HepG2 (cell line): ENCODE results near the gene DCUN1D4. TPM values are rescaled to one million over a fixed set of nuclear protein-coding genes. Genes with fewer than 3 reads are reported as not detected.
A peak's percentile ranks its signal among the peaks of the same experiment; 100 is the strongest.

Experiments
- DMAP1 ChIP-seq: IDR thresholded peaks from 2 replicates; pipeline ENCODE4 v1.6.1; 2016
- FOSL2 ChIP-seq: sonication (generic); formaldehyde crosslinking; IDR thresholded peaks from 2 replicates; pipeline ENCODE4 v1.4.0; 2020; ENCODE audit warnings: missing genetic modification reagents
- KAT7 ChIP-seq: IDR thresholded peaks from 2 replicates; pipeline ENCODE4 v1.6.1; 2018; ENCODE audit warnings: borderline replicate concordance, missing compliant biosample characterization
- KMT2B ChIP-seq: IDR thresholded peaks from 2 replicates; pipeline ENCODE4 v1.6.1; 2016; ENCODE audit warnings: missing genetic modification reagents, missing compliant biosample characterization
- NR2C2 ChIP-seq: sonication (generic); formaldehyde crosslinking; IDR thresholded peaks from 2 replicates; pipeline ENCODE4 v1.4.0; 2020; ENCODE audit warnings: missing genetic modification reagents, mild to moderate bottlenecking, moderate library complexity, borderline replicate concordance
- YY1 ChIP-seq: IDR thresholded peaks from 2 replicates; pipeline ENCODE4 v1.6.1; 2011; ENCODE audit warnings: low read length, low read depth, moderate library complexity, mild to moderate bottlenecking; ENCODE audit not compliant: insufficient read depth, insufficient replicate concordance
- ZBTB1 ChIP-seq: sonication (generic); formaldehyde crosslinking; IDR thresholded peaks from 2 replicates; pipeline ENCODE4 v1.4.0; 2020; ENCODE audit warnings: missing genetic modification reagents, borderline replicate concordance
- ZBTB33 ChIP-seq: sonication (generic); formaldehyde crosslinking; IDR thresholded peaks from 2 replicates; pipeline ENCODE4 v1.4.0; 2020; ENCODE audit warnings: missing genetic modification reagents
- ZNF552 ChIP-seq: sonication (generic); formaldehyde crosslinking; IDR thresholded peaks from 2 replicates; pipeline ENCODE4 v1.9.0; 2022; ENCODE audit warnings: missing genetic modification reagents, mild to moderate bottlenecking, borderline replicate concordance
- ZNF557 ChIP-seq: sonication (generic); formaldehyde crosslinking; IDR thresholded peaks from 2 replicates; pipeline ENCODE4 v1.4.0; 2020; ENCODE audit warnings: missing genetic modification reagents
- polyA plus RNA-seq, 8 experiments: library from polyadenylated mRNA; depleted of rRNA in 3 of 8; stranded (reverse) in 7 of 8; unstranded in 1 of 8; fragments of >200 nt; fragmentation: Illumina TruSeq in 4 of 8; extraction: Trizol in 4 of 8; gene quantifications; 2 replicates each; pipeline versions ENCODE4 v1.2.1 to v1.2.3, GENCODE V29; 2011 to 2016; ENCODE audit warnings: low read depth in 4 of 8, missing spikeins in 1 of 8, mixed read lengths in 1 of 8; ENCODE audit not compliant: insufficient read depth in 1 of 8
- total RNA-seq, 5 experiments: library from RNA; depleted of rRNA; stranded (reverse); fragments of >200 nt; fragmentation: Illumina TruSeq; extraction: Trizol; gene quantifications; 2 replicates each; pipeline ENCODE4 v1.2.3, GENCODE V29; 2016; ENCODE audit warnings: low read depth in 1 of 5
- TF ChIP-seq, protein P1 (sequence below): sonication (generic); formaldehyde crosslinking; IDR thresholded peaks from 2 replicates; pipeline ENCODE4 v1.5.1; 2020; ENCODE audit warnings: mild to moderate bottlenecking, missing genetic modification reagents, moderate library complexity
- TF ChIP-seq, protein P2 (sequence below): IDR thresholded peaks from 2 replicates; pipeline ENCODE4 v1.6.1; 2016; ENCODE audit warnings: low read depth, control low read depth
- TF ChIP-seq, protein P3 (sequence below): IDR thresholded peaks from 2 replicates; pipeline ENCODE4 v1.6.1; 2016; ENCODE audit warnings: missing genetic modification reagents, missing compliant biosample characterization

DCUN1D4 gene
- total and polyA plus RNA-seq, 2 of the 13 experiments (the other 11 are each of a cell fraction or from before 2014, with no cell fraction given), result 27.9 to 44.4 TPM

- TF ChIP-seq ZBTB33, result no peak
- no peak for TF ChIP-seq YY1
- 0 out of 2 replicates have a peak, but pooled peaks have one; percentile 1 for TF ChIP-seq DMAP1 (CRISPR knock-in tag)
- TF ChIP-seq KAT7 (CRISPR knock-in tag), result 0 out of 2 replicates have a peak, but pooled peaks have one; percentile 6
- TF ChIP-seq ZNF557 (CRISPR knock-in tag), result no peak
- no peak; the same call in 1 of the 2 replicates for TF ChIP-seq KMT2B (CRISPR knock-in tag)
- TF ChIP-seq NR2C2, result no peak
- TF ChIP-seq ZNF552 (CRISPR knock-in tag), result no peak
- TF ChIP-seq FOSL2, result no peak
- TF ChIP-seq, protein P1, sequence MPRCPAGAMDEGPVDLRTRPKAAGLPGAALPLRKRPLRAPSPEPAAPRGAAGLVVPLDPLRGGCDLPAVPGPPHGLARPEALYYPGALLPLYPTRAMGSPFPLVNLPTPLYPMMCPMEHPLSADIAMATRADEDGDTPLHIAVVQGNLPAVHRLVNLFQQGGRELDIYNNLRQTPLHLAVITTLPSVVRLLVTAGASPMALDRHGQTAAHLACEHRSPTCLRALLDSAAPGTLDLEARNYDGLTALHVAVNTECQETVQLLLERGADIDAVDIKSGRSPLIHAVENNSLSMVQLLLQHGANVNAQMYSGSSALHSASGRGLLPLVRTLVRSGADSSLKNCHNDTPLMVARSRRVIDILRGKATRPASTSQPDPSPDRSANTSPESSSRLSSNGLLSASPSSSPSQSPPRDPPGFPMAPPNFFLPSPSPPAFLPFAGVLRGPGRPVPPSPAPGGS (CRISPR knock-in tag), result no peak
- TF ChIP-seq, protein P2, sequence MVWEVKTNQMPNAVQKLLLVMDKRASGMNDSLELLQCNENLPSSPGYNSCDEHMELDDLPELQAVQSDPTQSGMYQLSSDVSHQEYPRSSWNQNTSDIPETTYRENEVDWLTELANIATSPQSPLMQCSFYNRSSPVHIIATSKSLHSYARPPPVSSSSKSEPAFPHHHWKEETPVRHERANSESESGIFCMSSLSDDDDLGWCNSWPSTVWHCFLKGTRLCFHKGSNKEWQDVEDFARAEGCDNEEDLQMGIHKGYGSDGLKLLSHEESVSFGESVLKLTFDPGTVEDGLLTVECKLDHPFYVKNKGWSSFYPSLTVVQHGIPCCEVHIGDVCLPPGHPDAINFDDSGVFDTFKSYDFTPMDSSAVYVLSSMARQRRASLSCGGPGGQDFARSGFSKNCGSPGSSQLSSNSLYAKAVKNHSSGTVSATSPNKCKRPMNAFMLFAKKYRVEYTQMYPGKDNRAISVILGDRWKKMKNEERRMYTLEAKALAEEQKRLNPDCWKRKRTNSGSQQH (CRISPR knock-in tag), result no peak
- TF ChIP-seq, protein P3, sequence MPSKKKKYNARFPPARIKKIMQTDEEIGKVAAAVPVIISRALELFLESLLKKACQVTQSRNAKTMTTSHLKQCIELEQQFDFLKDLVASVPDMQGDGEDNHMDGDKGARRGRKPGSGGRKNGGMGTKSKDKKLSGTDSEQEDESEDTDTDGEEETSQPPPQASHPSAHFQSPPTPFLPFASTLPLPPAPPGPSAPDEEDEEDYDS (CRISPR knock-in tag), result no peak
- TF ChIP-seq ZBTB1, result no peak
Measured at GRCh38 chr4:51845055-51845426, 2.1 kb downstream of the DCUN1D4 start (continued).
